GM03348 (cell line): ENCODE results near the gene OSBPL2.

Experiments used
- DNase-seq: peaks from one replicate; pipeline ENCODE4 v3.0.0; 2012; ENCODE audit warnings: low spot score

Gene OSBPL2

DNA sequence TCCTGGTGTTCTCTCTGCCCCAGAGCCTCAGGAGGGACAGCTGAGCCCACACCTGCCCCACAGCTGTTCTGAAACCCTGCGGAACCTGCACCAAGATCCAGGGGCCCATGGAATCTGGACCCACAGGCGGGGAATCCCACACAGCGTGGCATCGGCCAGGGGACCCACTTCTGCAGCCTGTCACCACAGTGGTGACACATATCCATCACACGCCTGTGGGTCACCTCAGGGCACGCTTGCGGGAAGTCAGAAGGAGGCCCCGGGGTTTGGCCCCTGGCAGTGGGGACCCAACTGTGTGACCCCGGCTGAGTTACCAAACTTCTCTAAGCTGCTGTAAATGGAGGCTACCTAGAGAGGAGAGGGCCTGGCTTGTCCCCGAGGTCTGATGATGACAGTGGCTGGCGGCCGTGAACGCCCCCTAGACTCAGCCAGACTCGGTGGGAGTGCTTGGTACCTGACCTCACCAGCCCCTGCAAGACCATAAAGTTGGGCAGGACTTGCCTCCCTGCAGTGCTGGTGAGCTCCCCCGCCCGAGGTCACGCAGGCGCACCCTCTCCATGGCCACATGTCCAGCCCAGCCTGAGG, 16.0 kb upstream of the OSBPL2 start:
- DNase-seq: no peak

DNA sequence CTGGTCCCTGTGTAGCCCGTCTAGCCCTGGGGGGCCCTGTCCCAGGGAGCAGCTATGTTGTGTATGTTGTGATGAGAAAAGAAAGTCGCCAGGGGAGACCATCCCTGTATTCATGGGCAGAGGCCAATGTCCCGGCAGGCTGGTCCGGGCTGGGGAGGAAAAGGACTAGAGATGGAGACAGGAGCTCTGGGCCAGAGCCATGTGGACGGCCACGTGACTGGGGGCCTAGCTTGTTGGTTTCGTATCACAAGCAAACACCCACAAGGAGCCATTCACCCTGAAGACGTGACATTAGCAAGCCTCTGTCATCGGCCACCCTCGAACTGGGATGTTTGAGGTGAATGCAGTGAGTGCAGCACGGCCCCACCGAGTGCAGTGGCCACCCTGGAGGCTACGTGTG, 15.3 kb upstream of the OSBPL2 start:
- no peak for DNase-seq

DNA sequence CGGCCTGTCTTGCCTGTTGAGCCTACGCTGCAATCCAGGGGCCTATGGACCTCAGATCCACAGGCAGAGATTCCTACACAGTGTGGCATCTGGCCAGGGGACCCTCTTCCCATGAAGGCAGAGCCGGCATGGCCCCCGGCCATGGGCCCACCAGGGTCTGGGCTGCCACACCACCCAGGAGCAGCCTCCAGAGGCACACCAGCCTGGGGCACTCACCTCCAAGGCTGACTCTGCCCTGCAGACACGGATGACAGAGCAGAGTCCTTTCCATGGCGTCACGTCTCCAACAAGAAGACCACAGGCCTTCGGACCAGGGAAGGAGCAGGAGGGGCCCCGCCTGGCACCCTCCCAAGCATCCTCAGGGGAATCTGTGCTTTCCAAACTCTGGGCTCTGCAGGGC, 14.8 kb upstream of the OSBPL2 start:
- DNase-seq: no peak

DNA sequence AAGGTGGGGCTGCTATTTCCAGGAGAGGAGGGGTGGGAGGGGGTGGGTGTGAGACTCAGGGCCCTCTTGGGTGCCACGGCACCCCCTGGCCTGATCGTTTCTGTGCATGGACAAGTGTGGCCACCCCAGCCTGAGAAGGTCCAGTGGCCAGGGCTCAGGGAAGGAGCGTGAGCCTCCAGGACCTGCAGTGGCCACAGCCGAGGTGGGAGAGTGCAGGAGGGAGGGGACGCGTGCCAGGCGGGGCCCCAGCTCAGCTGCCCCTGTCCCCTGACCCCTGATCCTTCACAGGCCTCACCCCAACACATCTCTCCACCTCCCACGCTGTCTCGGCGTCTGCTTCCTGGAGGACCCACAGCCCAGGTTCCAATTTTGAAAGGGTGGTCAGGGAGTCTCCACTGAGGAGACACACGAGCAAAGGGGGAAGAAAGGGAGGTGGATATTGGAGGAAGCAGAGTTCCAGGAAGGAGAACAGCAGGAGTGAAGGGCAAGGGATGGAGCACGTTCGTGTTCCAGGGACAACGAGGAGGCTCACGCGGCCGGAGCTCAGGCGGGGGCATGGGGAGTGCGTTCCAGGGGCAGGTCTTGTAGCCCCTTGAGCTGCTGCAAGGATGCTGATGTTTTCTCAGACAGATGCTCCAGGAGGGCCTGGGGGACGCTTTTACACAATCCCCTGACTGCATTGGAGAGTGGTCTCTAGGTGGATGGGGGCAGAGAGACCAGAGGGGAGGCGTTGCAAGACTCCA, 14.0 kb upstream of the OSBPL2 start:
- no peak for DNase-seq

DNA sequence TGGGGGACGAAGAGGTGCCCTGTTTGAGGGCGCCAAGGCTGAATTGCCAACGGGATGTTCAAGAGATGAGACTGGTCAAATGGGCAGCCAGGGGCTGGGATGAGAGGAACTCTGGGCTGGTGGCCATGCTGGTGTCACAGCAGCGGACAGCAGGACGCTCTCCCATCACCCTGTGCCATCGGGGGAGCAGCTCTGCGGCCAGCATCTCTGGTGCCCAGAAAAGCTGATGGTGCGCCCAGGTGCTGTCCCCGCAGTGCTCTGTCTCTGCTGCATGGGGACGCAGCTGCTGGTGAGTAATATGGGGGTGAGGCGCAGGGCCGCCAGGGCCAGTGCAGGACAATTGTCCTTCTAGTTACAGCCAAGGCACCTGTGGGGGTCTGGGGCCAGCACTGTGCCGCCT, 13.3 kb upstream of the OSBPL2 start:
- DNase-seq: no peak

DNA sequence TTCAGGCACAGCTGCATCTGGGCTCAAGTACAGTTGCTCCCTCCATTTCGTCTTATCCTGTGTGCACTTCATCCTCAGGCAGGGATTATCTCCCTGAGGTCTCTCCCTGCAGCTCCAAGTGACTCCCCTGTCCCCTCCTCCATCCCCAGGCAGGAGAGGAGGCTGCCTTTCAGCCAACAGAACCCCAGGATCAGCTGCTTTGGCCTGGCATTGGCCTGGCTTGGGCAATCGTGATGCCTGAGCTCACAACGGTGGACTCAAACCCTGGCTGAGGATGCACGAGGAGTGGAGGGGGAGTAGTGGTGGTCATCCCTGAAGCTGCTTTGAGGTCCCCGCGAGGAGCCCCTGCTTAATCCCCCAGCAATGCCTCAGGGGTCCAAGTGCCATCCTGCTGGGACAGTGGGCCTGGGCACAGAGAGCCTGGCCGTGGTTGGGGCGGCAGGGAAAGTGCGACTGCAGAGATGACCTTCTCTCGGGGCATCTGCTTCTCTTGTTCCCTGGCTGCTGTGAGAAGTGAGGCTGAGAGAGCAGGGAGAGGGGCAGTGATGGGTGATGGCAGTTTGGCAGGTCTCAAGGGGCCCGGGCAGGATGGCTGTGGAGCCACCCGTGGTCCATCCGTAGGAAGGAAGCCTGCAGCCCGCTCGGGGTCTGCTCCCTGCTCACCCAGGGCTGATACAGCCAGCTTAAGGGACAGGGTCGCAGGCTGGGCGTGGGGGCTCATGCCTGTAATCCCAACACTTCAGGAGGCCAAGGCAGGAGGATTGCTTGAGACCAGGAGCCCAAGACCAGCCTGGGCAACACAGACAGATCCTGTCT, 12.3 kb upstream of the OSBPL2 start:
- DNase-seq: no peak

DNA sequence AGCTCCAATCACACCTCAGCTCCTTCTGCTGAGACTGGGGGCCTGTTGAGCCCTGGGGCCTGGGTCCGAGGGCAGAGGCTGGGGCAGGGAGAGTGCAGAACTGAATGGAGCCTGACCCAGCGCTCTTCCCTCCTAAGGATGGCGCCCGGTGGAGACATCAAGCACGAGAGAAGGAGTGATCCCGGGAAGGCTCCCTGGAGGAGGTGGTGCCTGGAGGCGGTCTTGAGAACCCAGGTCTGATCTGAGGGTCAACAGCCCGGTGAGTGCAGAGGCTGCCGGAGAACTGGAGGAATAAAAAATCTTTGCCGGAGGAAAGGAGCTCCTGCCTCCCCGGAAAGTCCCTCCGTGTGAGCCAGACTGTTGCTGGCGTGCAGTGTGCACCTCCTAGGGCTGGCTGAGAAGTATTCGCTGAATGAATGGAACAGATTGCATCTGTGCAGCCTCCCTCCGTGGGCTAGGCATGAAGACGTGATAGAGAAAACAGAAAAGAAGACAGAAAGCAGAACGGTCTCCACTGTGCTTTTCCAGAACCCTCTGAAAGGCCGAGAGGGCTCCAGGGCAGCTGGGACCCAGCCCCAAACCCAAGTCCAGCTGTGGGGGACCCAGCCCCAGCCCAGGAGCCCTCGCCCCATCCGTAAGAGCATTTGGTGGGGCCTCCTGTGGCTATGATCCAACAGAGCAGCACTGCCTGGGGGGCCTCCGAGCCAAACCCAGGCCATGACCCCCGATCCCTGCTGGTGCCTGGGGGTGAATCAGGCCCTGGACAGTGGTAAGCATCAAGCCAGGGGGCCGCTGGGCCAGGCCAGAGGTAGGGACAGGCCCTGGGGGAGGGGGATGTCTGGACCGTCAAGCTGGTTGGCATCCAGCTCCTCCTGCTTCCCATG, 11.4 kb upstream of the OSBPL2 start:
- no peak for DNase-seq

DNA sequence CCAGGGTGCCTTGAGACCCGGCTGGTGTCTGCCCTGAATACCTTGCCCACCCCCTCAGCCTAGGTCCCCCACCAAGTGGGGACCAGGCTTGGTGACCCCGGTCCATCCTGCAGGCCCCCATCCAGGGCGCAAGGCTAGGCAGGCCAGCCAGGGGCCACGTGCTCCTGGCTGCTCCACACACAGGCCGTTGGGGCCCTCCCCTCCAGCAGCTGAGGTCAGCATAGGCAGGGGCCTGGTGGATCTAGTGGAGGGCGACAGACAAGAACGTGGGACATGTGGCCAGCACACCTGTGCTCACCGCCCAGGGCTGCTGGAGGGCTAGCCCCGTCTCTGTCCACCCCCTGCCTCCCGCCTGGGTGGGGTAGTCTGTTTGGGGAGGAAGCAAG, 10.7 kb upstream of the OSBPL2 start:
- DNase-seq: no peak

DNA sequence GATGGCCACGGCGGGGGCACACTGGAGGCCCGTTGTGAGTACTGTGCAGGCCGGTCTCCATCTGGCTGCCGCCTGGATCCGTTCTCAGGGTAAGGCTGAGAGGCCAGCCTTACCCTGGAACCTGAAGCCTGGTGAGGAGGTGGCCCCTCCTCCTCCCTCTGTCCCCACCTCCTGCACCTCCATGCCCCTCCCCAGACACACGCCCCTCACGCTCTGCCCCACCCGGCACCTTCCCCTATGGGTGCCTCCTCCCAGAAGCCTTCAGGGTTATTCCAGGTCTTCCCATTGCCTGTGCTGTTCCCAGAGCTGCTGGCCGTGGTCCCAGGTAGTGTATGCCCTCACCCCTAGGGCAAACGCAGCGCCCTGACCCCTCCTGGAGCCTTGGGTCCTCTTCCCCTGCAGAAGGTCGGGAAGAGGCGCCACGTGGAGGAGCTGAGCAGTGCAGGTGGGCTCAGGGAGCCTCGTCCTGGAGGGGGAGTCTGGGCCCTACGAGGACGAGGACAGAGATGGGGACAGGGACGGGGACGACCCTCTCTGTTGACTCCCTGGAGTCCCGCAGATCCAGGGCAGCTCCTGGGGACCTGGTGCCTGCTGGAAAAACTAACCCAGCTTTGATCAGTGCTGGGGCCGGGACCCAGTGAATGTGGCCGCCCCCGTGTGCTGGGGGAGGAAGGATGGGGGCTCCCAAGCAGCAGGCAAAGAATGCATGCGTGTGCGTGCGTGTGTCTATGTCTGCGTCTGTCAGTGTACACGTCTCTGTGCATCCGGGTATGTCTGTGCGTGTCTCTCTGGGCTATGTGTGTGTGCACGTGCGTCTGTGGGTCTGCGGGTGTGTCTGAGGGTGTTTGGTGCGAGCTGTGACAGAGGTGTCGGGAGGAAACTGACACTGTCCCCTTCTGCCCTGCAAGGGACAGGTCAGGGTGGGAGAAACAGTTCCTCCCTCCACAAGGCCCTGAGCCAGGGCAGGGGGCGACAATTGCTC, 10.1 kb upstream of the OSBPL2 start:
- DNase-seq: no peak

DNA sequence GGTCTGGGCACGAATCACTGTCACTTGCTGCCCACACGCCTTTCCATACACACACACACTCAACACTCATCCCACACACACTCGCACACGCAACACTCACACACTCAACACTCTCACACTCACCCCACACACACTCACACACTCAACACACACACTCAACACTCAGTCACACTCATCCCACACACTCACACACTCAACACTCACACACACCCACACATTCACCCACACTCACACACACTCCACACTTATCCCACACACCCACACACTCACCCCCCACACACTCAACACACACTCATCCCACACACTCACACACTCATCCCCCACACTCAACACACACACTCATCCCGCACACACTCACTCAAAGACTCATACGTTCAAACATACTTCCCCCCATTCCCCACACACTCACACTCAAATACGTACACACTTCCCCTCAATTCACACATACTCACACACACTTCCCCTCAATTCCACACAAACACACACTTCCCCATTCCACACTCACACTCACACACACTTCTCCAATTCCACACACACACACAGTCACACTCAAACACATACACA, 9.3 kb upstream of the OSBPL2 start:
- no peak for DNase-seq

DNA sequence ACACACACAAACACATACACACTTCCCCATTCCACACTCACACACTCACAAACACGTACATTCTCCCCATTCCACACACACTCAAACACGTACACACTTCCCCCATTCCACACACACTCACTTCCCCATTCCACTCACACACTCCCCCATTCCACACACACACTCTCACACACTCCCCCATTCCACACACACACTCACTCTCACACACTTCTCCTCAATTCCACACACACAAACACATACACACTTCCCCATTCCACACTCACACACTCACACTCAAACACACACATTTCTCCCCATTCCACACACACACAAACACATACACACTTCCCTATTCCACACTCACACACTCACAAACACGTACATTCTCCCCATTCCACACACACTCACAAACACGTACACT, 8.7 kb upstream of the OSBPL2 start:
- DNase-seq: no peak

DNA sequence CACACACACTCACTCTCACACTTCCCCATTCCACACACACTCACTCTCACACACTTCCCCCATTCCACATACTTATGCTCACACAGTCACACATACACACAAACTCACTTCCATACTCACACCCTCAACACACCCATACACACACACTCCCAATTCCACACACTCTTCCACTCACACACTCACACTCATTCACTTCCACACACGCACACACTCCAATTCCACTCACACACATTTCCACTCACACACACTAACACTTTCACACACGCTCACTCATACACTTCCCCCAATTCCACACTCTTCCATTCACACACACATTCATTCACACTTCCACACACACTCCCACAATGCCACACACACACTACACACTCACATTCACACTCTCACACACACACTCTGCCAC, 8.0 kb upstream of the OSBPL2 start:
- DNase-seq: no peak

DNA sequence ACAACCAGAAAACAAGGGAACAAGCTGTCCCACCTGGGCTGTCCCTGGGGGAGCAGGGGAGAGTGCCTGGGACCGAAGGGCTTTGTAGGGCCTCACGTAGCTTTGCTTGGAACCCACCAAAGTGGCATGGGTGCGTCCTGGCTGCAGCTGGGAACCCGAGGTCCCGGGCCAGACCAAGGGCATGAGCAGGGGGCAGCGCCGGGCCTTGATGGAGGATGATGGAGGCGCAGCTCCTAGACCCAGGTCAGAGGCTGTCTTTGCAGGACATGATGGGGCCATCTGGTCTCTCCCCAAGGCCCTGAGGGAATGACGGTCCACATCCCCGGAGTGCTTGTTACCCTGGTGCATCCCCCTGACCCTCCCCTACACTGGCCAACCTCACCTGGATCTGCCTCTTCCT, 7.6 kb upstream of the OSBPL2 start:
- no peak for DNase-seq

DNA sequence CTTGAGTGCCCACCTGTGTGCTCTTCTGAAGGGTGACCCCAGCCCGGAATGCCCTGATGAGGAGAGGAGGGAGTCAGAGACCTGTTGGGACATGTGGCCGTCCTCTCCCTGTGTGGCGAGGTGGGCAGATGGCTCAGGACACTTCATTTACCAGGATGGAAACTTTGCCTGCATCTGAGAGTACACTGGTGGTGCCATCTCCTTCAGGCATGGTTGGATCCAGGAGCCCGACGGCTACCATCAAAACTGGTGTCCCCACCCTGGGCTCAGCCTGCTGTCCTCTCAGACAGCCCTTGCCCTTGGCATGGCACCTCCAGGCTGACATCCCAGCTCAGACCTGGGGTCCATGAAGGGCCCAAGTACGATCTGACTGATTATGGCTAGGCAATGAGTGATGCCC, 7.0 kb upstream of the OSBPL2 start:
- no peak for DNase-seq

DNA sequence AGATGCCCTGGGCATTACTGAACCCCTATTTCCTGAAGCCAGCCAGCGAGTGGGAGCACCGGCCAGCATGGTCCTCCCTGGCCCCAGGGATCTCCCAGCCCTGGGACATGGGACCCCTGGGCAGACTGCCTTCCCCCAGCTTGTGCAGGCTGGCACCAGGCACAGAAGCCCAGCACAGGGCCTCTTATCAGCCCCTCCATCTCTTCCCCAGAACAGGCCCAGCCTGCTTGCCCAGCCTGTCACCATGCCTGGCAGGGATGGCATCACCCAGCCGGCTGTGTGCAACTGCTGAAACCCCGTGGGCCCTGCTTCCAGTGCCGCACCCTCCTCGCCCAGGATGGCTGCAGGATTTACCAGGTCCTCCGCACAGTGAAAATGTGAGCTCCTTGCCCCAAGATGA, 6.1 kb upstream of the OSBPL2 start:
- DNase-seq: no peak

DNA sequence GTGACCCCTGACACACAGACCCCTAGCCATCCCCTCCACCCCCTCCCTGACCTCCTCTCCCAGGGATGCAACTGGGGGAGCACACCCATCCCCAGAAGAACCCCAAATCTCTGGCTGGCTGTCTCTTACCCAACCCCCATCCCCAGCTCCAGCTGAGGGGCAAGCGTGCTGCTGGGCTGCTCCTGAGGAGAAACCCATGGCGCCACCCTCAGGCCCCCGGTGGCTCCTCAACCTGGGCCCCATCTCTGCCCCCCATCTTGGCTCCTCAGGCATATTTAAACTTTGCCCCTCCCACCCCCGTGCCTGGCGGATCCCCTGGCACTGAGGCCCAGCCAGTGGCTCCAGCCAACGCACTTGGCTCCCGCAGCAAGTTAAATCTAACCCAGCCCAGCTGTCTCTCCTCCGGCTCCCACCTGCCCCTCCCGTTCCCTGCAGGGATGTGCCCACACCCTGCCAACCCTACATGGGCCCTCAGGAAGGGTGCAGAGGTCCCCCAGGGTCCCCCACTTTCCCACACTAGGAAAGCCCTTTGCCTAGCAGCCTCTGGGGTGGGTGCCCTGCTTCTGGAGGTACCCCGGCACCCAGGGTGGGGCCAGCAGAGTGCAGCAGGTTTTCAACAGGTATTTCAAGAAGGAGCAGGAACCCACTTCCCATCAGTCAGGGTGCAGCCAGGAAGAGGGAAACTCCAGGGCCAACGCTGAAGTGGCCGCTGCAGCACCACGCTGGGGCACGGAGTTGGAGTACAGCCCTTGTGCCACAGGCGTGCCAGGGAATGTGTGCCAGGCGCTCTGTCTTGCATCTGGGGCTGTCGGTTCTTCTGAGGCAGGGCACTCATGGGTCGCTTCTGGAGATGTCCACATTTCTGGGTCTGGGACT, 5.3 kb upstream of the OSBPL2 start:
- DNase-seq: no peak

DNA sequence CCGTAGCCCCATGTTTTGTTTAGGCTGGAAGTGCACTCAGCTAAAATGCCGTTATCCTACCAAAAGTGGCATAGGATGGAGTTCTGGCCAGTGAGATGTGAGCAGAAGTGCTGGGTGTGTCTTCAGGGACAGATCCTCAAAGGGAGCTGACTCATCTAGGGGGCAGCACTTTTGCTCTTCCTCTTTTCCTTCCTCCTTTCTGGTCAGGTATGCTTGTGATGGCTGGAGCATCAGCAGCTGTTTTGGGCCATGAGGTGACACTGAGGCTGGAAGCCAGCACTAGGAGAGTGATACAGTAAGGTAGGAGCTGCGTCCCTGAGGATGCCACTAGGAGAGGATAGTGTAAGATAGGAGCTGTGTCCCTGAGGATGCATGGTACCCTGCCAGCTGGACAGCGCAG, 4.6 kb upstream of the OSBPL2 start:
- DNase-seq: no peak

DNA sequence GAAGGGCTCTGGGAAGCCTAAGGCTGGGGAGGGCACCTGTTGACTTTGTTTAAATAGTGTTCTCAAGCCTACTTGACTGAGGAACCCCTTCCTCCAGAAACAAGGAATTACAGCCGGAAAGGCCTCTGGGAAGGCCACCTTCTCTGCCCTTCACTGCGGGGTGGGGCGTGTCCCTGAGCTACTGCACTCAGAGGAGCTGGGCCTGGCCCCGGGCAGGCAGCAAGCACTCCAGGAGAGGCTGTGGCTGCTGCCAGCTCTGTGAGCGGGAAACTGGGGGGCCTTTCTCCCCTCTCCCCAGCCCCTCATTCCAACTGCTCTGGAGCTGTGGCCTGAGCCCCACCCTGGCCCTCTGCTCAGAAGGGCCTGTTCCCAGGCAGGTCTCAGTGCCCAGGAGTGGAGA, 4.0 kb upstream of the OSBPL2 start:
- DNase-seq: no peak

DNA sequence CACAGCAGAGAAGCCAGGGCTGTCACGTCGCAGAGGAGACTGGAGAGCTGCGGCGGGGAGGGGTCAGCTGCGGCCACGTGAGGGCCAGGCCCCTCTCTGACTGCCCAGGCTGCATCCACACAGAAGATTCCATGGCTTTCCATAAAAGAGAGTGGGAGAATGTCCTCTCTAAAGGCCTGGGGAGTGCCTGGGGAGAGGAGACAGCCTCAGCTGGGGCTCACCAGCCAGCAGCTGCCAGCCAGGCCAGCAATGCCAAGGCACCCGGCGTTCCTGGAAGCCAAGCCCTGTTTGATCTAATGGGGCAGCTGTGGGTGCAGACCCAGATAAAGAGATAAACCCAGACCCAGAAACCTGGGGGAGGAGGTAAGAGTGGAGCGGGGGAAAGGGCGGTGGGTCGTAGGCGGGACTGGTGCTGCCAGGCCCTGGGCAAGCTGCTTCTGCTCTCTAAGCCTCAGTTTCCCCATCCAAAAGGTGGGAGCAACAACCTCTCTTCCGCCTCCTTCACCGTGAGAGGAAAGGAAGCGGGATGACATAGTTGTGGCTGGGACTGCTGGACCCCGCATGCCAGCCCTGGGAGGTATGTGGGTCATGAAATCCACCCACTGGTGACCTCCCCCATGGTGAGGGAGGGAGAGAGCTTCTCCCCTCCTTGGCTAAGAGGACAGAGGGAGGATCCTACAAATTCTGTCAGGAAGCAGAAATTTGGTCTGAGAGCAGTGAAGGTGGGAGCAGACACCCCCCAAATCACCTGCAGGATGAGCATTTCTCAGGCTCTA, 3.1 kb upstream of the OSBPL2 start:
- no peak for DNase-seq
